Body of pancreas (tissue), 4 donors: ENCODE data around the gene MMUT.

ENCODE experiments used
- POLR2A ChIP-seq, 3 donors: fragments of 450-650 bp; IDR thresholded peaks; one replicate each; pipeline ENCODE4 v1.6.1; 2016; ENCODE audit warnings: antibody characterized with exemption in 3 of 3, mild to moderate bottlenecking in 2 of 3
- TF ChIP-seq, protein P1 (sequence below), 7 experiments: fragments of 450-650 bp in 4 of 7; fragments of 200-600 bp in 3 of 7; sonication (generic) in 3 of 7; IDR thresholded peaks; one replicate each; pipeline ENCODE4 v1.5.1; 2016 to 2019; ENCODE audit warnings: antibody characterized with exemption in 7 of 7

DNA sequence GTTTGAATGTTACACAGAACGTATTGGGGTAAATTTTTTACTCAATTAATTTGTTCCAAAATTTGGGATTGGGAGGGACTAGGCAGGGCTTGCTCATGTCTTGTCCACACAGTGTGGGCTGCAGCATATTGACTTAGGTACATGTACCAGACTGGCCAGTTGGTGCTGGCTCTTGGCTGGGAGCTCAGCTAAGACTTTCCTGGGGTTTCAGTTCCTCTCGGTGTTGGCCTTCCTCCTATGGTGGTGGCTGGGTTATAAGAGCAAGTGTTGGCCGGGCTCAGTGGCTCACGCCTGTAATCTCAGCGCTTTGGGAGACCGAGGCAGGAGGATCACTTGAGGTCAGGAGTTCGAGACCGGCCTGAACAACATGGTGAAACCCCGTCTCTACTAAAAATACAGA lies 5.0 kb upstream of the MMUT start:
- TF ChIP-seq, protein P1, sequence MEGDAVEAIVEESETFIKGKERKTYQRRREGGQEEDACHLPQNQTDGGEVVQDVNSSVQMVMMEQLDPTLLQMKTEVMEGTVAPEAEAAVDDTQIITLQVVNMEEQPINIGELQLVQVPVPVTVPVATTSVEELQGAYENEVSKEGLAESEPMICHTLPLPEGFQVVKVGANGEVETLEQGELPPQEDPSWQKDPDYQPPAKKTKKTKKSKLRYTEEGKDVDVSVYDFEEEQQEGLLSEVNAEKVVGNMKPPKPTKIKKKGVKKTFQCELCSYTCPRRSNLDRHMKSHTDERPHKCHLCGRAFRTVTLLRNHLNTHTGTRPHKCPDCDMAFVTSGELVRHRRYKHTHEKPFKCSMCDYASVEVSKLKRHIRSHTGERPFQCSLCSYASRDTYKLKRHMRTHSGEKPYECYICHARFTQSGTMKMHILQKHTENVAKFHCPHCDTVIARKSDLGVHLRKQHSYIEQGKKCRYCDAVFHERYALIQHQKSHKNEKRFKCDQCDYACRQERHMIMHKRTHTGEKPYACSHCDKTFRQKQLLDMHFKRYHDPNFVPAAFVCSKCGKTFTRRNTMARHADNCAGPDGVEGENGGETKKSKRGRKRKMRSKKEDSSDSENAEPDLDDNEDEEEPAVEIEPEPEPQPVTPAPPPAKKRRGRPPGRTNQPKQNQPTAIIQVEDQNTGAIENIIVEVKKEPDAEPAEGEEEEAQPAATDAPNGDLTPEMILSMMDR (IDR thresholded peaks at IDR 0.05), result no peak
- TF ChIP-seq POLR2A (IDR thresholded peaks at IDR 0.05), result no peak
